HL-60 (cell line): Measurements from ENCODE around the gene OR2F2.

Source experiments
- DNase-seq, 2 experiments: peaks; one replicate each; pipeline ENCODE4 v3.0.0-alpha.2; 2010 to 2020; ENCODE audit warnings: low read depth in 1 of 2, low spot score in 1 of 2
- H3K27ac ChIP-seq: fragments of 250-450 bp; sonication (Bioruptor Pico); replicated peaks from 2 replicates; pipeline ENCODE4 v1.5.1; 2020; ENCODE audit warnings: mild to moderate bottlenecking, moderate library complexity
- H3K27me3 ChIP-seq: fragments of 250-450 bp; sonication (Bioruptor Pico); 2 replicates; pipeline ENCODE4 v1.5.1; 2021; ENCODE audit warnings: mild to moderate bottlenecking, moderate library complexity; ENCODE audit not compliant: insufficient read depth, poor library complexity, severe bottlenecking
- H3K4me3 ChIP-seq: replicated peaks from 2 replicates; pipeline ENCODE4 v1.5.1; 2011; ENCODE audit warnings: mild to moderate bottlenecking, control low read depth, low read length; ENCODE audit not compliant: insufficient read depth
- GABPA ChIP-seq: IDR thresholded peaks from 2 replicates; pipeline ENCODE4 v1.6.1; 2012; ENCODE audit warnings: low read depth
- POLR2AphosphoS5 ChIP-seq: IDR thresholded peaks from 2 replicates; pipeline ENCODE4 v1.6.1; 2012; ENCODE audit warnings: low read depth
- REST ChIP-seq: IDR thresholded peaks from 2 replicates; pipeline ENCODE4 v1.6.1; 2012; ENCODE audit warnings: low read depth; ENCODE audit not compliant: insufficient replicate concordance
- SPI1 ChIP-seq: IDR thresholded peaks from 2 replicates; pipeline ENCODE4 v1.6.1; 2012; ENCODE audit warnings: low read depth, mild to moderate bottlenecking, borderline replicate concordance
- TF ChIP-seq, protein P1 (sequence below): IDR thresholded peaks from one replicate; pipeline ENCODE4 v1.5.1; 2011; ENCODE audit warnings: low read length, control low read depth, inconsistent platforms; ENCODE audit not compliant: insufficient read depth

Gene OR2F2

DNA sequence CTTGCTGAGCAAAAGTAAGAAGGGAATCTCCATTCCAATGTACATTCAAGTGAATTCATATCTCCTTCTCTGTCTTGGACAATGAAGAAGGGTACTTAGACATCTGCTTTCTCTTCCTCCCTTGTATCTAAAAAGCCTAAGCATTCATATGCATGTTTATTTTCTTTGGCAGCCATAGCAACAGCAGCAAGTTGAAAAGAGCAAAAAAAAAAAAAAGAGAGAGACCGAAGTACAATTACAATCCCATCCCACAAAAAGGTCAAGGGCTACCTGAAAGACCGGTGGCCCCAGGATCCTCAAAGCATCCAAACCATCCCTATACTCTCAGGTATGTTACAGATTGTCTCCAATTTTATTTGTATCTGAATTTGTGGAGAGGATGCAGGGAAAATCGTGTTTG lies 23.7 kb downstream of the OR2F2 start:
- H3K27ac ChIP-seq: no peak overlapping the region

GRCh38 chr7:143960813-143961610 lies 26.0 kb downstream of the OR2F2 start:
- DNase-seq: no peak
- Histone ChIP-seq H3K4me3 (no peak overlapping the region), H3K27ac (no peak overlapping the region), H3K27me3 (no peaks in the 10 kb centered on the region)
- TF ChIP-seq SPI1 (no peak), GABPA (no peak), POLR2AphosphoS5 (no peak), REST (no peak)
- TF ChIP-seq, protein P1, sequence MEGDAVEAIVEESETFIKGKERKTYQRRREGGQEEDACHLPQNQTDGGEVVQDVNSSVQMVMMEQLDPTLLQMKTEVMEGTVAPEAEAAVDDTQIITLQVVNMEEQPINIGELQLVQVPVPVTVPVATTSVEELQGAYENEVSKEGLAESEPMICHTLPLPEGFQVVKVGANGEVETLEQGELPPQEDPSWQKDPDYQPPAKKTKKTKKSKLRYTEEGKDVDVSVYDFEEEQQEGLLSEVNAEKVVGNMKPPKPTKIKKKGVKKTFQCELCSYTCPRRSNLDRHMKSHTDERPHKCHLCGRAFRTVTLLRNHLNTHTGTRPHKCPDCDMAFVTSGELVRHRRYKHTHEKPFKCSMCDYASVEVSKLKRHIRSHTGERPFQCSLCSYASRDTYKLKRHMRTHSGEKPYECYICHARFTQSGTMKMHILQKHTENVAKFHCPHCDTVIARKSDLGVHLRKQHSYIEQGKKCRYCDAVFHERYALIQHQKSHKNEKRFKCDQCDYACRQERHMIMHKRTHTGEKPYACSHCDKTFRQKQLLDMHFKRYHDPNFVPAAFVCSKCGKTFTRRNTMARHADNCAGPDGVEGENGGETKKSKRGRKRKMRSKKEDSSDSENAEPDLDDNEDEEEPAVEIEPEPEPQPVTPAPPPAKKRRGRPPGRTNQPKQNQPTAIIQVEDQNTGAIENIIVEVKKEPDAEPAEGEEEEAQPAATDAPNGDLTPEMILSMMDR: no peak

More for the DNA sequence above, 23.7 kb downstream of the OR2F2 start:
- Histone ChIP-seq H3K27me3 (no peaks in the 10 kb centered on the region), H3K4me3 (no peak overlapping the region)
- DNase-seq: no peak
- TF ChIP-seq SPI1 (no peak), REST (no peak), POLR2AphosphoS5 (no peak), GABPA (no peak)
- TF ChIP-seq, protein P1: no peak

- H3K27ac ChIP-seq: no peak overlapping the region
- no peaks in the 10 kb centered on the region for H3K27me3 ChIP-seq
- no peak for DNase-seq
- TF ChIP-seq, protein P1: no peak
- TF ChIP-seq REST (no peak), POLR2AphosphoS5 (no peak), SPI1 (no peak), GABPA (no peak)
- H3K4me3 ChIP-seq: no peak overlapping the region
Measured at GRCh38 chr7:143965280-143965679, 30.2 kb downstream of the OR2F2 start.
